ENCODE measurements around the gene ARHGAP31. TPM values are rescaled to one million over a fixed set of nuclear protein-coding genes. Genes with fewer than 3 reads are reported as not detected.

The ARHGAP31 gene
- total RNA-seq, 1 donor = 15.1 TPM

- no peak for DNase-seq (ENCODE audit: low read depth)
- TF ChIP-seq, protein P1, sequence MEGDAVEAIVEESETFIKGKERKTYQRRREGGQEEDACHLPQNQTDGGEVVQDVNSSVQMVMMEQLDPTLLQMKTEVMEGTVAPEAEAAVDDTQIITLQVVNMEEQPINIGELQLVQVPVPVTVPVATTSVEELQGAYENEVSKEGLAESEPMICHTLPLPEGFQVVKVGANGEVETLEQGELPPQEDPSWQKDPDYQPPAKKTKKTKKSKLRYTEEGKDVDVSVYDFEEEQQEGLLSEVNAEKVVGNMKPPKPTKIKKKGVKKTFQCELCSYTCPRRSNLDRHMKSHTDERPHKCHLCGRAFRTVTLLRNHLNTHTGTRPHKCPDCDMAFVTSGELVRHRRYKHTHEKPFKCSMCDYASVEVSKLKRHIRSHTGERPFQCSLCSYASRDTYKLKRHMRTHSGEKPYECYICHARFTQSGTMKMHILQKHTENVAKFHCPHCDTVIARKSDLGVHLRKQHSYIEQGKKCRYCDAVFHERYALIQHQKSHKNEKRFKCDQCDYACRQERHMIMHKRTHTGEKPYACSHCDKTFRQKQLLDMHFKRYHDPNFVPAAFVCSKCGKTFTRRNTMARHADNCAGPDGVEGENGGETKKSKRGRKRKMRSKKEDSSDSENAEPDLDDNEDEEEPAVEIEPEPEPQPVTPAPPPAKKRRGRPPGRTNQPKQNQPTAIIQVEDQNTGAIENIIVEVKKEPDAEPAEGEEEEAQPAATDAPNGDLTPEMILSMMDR (IDR thresholded peaks at IDR 0.05; ENCODE audit: insufficient read depth, low read depth, low read length) = no peak
- no peak overlapping the region for H3K4me3 ChIP-seq (ENCODE audit: low read depth, low read length)
Measured at GRCh38 chr3:119378259-119378803, 84.1 kb downstream of the ARHGAP31 start.

GRCh38 chr3:119380697-119381096 is 86.5 kb downstream of the ARHGAP31 start:
- H3K4me3 ChIP-seq (ENCODE audit: low read depth, low read length) = no peak overlapping the region
- DNase-seq (ENCODE audit: low read depth) = no peak
- TF ChIP-seq, protein P1 (IDR thresholded peaks at IDR 0.05; ENCODE audit: insufficient read depth, low read depth, low read length) = no peak

- no peak for DNase-seq (ENCODE audit: low read depth)
- H3K4me3 ChIP-seq (ENCODE audit: low read depth, low read length) = no peak overlapping the region
- TF ChIP-seq, protein P1 (IDR thresholded peaks at IDR 0.05; ENCODE audit: insufficient read depth, low read depth, low read length) = no peak
Measured at GRCh38 chr3:119382134-119382533, 88.0 kb downstream of the ARHGAP31 start.

DNA sequence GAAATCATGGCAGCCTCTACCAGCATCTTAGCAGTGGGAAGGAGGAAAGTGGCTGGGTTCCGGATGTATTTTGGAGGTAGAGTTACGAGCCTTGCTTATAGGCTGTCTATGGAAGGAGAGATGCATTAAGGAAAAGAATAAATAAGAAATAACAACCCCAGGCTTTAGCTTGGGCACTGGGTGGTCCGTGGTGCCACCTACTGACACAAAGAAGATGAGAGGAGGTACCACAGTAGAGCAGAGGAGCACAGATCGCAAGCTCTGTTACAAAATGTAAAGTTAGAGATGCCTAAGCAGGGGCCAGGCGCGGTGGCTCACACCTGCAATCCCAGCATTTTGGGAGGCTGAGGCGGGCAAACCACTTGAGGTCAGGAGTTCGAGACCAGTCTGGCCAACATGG is 94.4 kb downstream of the ARHGAP31 start:
- no peak overlapping the region for H3K4me3 ChIP-seq (ENCODE audit: low read depth, low read length)
- DNase-seq (ENCODE audit: low read depth) = no peak
- TF ChIP-seq, protein P1 (IDR thresholded peaks at IDR 0.05; ENCODE audit: insufficient read depth, low read depth, low read length) = no peak

DNA sequence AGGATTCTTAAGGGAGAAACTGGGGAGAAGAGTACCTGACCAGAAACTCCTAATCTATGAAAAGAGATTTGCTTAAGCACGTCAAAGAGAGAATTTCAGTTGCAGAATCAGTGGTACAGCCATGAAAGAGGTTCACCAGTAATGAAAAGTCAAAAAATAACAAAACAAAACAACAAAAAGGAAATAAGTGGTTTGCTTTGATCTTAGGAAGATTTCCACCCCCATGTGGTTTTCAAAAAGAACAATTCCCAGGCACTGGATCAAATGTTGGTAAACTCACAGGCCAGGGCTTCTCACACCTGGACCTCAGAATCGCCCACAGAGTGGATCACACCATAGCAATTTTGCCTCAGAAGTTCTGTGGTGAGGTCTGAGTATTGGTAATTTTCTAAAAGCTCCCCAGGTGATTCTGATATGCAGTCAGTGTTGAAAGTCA is 101.8 kb downstream of the ARHGAP31 start:
- DNase-seq (ENCODE audit: low read depth) = no peak
- no peak overlapping the region for H3K4me3 ChIP-seq (ENCODE audit: low read depth, low read length)
- TF ChIP-seq, protein P1 (IDR thresholded peaks at IDR 0.05; ENCODE audit: insufficient read depth, low read depth, low read length) = no peak

DNA sequence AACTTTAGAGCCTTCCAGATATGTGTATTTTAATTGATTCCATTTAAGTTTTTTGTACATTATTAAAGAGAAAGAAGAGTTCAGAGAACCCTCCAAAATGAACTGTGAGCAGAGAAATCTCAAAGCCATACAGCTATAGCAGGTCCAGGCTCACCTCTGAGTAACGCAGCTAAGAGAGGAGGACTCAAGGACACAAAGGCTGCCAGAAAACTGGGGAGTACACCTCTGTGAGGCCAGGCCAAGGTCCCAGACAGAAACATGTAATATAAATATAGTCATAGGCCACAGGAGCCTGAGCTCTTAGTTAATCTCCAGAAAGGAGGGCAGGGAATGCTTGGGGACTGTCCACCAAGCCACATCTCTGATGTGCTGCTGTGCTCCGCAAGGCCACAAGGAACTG is 102.7 kb downstream of the ARHGAP31 start:
- TF ChIP-seq, protein P1 (IDR thresholded peaks at IDR 0.05; ENCODE audit: insufficient read depth, low read depth, low read length) = no peak
- H3K4me3 ChIP-seq (ENCODE audit: low read depth, low read length) = no peak overlapping the region
- no peak for DNase-seq (ENCODE audit: low read depth)

DNA sequence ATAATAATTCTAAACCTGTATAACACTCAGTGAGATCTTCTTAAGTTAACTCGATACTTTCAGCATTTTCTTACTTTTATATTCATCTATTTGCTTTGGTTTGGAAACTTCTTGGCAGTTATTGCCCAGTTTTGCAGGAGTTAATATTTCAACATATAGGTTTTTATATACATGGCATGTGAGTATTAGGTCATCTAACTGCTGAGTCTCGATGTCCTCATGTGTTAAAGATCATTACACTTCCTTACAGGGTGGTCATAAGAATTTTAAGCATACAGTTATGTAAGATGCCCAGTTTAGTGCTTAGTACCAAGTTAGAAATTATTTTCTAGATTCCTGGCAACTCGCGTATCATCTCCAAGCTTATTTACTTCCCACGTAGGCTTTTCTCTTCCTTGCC is 106.3 kb downstream of the ARHGAP31 start:
- DNase-seq (ENCODE audit: low read depth) = no peak
- H3K4me3 ChIP-seq (ENCODE audit: low read depth, low read length) = no peak overlapping the region
- TF ChIP-seq, protein P1 (IDR thresholded peaks at IDR 0.05; ENCODE audit: insufficient read depth, low read depth, low read length) = no peak

Data from fibroblast of villous mesenchyme (primary cell).